GM18508 (cell line): ENCODE data around the gene TMEM250.
"Not testable (repeated sequence)": the region's sequence is repeated elsewhere in the genome, so short reads cannot be mapped to it uniquely, and the experiment has no call there.

Experiments
- ATAC-seq: cut with Tn5 transposase; IDR thresholded peaks from one replicate; pipeline ENCODE4 v1.9.1; 2021; ENCODE audit warnings: moderate number of reproducible peaks; ENCODE audit not compliant: insufficient read depth, unreplicated experiment

TMEM250 gene

DNA sequence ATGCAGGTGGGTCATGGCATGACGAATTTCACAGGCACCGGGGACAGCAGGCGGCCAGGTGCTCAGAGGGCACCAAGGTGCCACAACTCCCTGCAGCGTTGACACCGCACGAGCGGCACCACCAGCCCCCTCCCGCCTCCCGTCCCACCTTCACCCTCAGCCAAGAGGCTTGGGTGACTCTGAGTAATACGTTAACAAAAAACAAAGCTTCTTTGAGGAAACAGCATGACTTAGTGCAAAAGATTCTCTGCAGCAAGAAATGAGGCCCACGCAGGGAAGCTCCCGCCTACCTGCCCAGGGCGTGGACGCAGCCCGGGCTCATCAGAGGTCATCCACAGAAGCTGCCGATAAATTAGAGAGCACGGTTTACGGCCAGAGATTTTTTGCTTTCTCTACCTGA, 4.1 kb downstream of the TMEM250 start:
- no peak for ATAC-seq

DNA sequence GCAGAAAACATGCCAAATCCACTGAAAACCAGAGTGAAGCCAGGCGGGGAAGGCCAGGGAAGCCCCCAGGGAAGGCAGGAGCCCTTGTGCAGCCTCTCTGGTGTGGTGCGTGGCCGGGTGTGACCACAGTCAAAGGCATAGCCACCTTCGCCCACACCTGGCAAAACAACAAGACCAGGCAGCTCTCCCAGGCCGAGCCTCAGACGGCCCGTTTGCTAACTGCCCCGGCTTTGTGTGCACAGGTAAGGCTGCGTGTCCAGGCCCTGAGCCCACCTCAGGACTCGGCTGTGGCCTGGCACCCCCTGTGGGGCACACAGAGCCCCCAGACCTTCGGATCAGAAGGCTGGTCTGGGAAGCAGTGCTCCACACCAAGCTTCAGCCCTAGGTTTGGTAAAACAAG, 6.1 kb downstream of the TMEM250 start:
- ATAC-seq = no peak

DNA sequence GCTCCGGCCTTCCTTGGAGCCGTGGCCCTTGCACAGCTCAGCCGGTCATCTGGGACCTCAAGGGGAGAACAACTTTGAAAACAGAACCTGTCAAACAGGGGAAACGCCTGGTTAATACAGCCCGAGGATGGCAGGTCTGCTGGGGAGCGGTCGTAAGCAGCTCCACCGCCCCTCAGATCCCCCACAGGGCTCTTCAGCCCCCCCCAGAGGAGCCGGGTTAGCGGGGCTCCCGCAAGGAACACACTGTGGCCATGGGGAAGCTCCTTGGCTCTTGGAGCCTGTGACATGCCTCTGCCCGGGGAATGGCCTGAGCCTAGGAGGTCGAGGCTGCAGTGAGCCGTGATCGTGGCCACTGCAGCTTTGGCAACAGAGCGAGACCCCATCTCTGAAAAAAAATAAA, 6.8 kb downstream of the TMEM250 start:
- no peak for ATAC-seq

- no peak for ATAC-seq
Measured at GRCh38 chr9:136111190-136111589, 7.5 kb downstream of the TMEM250 start.

- ATAC-seq = no peak
Measured at GRCh38 chr9:136110082-136111061, 8.3 kb downstream of the TMEM250 start.

DNA sequence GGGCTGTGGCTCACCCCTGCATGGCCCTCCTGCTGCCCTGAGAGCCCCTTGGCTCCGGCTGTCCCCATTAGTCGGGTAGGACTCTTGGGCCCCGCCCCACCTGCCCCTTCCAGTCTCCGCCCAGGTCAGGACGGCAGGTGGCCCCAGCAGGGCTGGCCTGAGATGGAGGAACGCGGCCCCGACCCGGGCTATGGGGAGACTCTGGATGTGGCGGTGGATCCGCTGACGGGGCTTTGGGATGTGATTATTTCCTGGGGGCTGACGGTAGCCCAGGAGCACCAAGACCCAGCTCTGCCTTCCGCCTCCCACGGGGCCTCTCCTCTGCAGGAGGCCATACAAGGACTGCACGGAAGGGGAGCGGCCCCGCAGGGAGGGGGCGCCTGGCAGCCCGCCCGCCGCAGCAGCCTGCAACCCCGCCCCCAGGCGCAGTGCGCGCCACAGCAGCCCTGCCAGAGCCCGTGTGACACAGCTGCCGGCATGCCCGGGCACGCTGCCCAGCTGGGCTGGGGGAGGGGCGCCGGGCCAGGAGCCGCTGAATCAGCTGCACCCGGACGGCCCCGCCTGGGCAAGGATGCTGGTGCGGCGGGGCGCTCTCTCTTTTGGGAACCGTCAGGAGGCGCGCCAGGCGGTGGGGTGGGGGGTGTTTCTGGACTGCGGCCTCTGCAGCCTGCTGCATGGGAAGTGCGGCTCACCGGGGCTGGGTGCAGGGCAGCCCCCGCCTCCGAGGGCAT, 9.2 kb downstream of the TMEM250 start:
- peak; percentile 56 for ATAC-seq

DNA sequence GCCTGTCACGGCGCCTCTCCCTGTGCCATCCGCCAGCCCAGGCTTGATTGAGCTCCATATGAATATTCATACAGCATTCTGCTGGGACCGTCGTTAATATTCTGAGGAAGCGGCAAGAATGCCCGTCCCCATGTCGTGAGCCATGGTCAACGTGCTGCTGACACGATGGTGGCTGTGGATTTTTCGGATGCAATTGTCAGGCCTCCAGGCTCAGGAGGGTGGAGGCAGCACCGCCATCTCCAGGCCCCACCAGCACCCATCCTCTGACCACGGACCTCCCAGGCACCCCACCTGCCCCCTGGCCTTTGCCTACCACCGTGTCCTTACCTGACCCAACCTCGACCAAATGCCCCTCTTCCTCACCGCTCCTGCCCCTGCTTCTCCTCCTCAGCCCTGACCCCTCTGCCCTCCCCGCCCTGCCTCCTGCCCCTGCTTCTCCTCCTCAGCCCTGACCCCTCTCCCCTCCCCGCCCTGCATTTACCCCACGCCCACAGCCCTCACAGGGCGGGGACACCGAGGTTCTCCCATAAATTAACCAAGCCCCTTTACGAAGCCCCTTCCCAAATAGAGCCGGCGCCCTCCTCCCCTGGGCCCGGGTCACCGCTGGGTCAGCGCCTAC, 9.9 kb downstream of the TMEM250 start:
- no peak for ATAC-seq

- no peak for ATAC-seq
Measured at GRCh38 chr9:136107953-136108647, 10.6 kb downstream of the TMEM250 start.

DNA sequence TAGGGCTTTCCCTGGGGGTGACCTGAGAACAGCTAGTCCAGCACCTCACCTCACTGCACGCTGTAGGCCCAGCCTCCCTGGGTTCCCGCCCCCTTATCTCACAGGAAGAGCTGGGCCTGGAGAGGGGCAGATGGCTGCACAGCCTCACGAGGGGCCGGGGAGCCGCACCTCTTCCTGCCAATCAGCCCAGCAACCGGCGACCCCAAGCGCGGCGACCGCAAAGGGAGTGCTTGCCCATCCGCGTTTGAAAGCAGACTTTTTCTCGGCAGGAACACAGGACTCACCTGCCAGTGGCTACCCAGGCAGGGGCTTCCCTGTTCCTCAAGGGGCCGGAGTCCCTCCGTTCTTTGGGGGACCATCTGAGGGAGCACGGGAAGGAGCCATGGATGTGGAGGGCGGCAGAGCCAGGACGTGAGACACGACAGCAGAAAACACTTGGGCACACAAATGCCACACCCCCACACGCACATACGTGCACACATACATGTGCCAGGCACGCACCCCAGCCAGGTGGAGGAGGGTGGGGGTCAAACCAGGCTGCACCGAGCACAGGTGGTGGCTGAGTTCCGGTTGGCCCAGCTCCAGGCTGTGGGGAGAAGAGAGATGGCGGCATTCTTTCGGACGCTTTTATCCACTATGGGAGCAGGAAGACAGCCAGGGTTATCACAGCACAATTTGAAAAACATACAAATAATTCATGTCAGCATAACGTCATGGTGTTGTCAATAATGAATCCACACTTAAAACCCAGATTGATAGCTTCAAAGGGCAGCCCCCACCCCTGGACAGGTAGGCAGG, 11.3 kb downstream of the TMEM250 start:
- ATAC-seq = no peak

GRCh38 chr9:136105398-136106135, 13.1 kb downstream of the TMEM250 start:
- no peak for ATAC-seq

DNA sequence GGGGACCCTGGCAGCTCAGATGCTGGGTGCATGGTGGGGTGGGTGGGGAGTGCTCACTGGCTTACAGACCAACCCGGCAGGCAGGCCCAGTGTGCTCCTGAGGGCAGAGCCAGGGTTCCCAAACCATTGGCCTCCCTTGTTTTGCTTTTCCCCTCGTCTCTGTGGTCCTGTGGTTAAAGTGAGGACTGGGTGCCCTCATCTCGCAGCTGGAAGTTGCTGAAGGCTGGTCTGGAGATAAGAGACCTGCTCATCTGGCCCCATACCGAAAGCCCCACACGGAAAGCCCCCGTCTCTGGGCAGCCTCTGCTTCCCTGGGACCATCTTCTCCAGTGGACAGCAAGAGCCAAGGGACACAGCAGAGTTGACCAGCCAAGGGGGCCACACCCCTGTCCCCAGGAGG, 13.8 kb downstream of the TMEM250 start:
- ATAC-seq = no peak

GRCh38 chr9:136104488-136104800, 14.2 kb downstream of the TMEM250 start:
- no peak for ATAC-seq

DNA sequence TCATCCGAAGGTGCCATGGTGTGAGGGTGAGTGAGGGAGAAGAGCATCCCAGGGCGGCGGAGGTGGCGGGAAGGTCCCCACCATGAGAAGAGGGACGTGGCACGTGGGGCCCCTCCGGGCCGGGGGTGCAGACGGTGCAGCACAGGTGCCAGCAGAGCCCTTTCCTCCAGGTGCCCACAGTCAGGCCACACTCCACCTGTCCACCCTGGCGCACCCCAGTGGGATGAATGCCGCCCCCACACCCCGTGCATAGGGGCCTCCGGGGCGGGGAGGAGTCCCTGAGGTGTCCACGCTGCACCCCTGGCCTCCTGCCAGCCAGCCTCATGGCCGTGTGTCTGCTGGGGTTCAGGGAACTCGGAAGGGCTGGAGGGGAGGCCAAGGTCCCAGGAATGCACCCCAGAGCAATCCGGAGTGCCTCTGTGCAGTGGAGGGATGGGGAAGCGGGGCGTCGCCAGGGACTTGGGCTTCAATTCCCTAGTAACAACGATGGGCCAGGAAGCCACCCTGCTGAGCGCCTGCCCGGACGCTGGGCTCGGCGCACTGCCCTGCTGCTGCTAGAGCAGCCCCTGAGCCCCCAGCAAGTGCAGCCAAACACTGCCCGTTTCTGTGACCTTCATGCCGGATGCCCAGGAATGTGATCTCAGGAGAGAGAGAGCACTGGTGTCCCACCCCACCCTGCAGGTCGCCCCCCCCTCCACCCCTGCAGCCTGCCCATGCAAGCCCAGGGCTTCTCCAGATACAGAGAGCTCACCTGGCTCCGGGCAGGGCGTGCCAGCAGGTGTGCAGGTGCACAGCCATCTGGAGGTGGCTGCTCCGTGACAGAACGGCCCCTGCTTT, 14.8 kb downstream of the TMEM250 start:
- ATAC-seq = no peak

- not testable (repeated sequence) for ATAC-seq
Measured at GRCh38 chr9:136101615-136102074, 17.0 kb downstream of the TMEM250 start.

DNA sequence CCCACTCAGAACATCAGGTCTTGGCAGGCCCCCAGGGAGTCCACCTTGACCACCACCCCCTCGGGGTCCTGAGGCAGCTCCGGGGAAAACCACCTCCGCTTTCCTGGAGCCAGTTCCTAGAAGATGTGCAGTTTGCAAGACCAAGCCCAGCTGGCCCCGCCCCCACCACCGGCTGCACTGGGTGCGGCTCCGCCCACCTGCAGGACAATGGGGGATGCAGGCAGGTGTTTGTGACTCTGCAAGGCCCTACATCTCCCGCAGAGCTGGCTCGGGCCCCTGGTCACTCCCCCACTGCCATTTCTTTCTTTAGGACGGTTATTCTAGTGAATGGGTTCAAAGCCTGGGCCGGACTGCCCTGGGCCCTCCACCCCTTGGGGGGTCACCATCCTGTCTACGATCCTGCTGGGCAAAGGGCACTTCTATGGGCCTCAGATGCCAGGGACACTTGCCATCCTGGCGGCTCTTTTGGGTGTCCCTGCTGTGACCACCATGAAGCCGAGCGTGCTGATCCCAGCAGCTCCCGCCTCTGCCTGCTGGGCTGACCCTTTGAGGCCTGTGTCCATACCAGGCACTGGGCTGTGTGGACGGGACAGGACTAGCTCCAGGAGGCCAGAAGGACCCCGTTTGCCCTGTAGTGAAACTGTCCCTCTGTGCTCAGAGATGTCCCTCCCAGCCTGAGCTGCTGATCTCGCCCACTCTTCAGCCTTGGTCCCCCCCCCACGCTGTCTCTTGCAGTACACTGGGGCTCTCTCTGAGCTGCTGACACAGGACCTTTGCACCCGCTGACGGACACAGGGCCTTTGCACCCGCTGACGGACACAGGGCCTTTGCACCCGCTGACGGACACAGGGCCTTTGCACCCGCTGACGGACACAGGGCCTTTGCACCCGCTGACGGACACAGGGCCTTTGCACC, 17.7 kb downstream of the TMEM250 start:
- no peak for ATAC-seq

DNA sequence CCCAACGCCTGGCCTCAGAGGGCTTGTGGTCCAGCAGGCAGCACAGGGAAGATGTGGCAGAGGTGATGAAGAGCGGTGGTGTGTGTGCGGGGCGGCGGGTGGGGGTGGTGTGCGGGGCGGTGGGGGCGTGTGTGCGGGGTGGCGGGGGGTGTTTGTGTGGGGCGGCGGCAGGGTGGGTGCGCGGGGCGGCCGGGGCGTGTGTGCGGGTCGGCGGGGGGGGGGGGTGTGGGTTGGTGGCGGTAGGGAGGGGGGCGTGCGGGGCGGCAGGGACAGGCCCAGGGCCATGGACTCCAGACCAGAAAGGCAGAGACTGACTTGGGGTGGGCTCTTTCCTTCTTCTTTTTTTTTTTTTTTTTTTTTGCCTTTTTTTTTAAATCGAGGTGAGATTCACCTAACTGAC, 19.1 kb downstream of the TMEM250 start:
- ATAC-seq = no peak

GRCh38 chr9:136098844-136099243, 19.8 kb downstream of the TMEM250 start:
- ATAC-seq = no peak
